Measurements from ENCODE around the gene HK1. TPM values are rescaled to one million over a fixed set of nuclear protein-coding genes. Genes with fewer than 3 reads are reported as not detected.
A peak's percentile ranks its signal among the peaks of the same experiment; 100 is the strongest.

Gene HK1
- total RNA-seq, 1 donor: 50.6 TPM

- no peak for DNase-seq (ENCODE audit: low read depth in 2 of 3, low spot score in 2 of 3)
These were observed 88.4 kb downstream of the HK1 start for GRCh38 chr10:69366738-69367137.

DNA sequence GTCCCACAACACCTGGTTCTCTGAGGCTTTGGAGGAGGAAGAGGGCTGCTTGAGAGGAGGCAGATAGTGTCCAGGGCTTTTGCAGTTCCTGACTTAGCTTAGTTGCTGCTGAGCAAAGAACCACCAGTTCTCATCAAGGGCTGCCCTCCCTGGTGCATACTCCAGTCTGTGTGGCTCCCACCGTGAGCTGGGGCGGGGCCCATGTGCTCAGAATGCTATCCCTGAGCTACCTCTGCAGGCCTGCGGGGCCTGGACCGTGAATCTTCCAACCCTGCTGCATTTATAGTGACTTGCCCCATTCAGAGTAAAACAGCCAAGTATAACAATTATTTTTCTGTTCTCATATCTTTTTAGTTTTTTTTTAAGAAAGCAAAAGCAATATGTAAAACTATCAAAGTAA, 89.2 kb downstream of the HK1 start:
- no peak for DNase-seq (ENCODE audit: low read depth in 2 of 3, low spot score in 2 of 3)

DNA sequence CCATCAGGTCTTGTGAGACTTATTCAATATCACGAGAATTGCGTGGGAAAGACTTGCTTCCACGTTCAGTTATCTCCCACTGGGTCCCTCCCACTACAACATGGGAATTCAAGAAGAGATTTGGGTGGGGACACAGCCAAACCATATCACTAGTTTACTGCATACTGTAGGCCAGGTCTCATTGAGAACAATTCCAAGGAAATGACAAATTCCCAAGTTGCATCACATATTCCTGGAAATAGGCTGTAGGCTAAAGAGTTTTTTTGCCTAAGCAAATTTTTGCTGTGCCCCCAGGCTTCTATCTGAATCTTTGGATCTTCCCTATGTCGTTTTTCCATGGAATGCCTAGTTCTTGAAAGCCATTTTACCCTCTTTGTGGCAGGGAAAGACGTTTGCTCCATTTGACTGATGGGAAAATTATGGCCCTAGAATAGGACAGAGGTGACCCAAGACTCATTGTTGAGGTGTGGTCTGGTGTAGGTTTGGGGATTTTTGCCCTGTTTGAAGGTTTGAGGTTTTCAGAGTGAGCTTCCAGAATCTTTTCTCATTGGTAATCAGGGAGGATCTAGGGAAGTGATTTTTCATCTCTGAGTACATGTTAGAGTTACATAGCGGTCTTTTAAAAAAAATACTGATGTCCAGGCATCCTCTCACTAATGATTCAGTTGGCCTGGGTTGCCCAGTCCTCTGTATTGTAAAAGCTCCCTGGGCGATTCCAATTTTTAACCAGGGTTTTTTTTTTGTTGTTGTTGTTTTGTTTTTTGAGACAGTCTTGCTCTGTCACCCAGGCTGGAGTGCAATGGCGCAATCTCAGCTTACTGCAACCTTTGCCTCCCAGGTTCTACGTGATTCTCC, 94.1 kb downstream of the HK1 start:
- no peak for DNase-seq (ENCODE audit: low read depth in 2 of 3, low spot score in 2 of 3)

DNA sequence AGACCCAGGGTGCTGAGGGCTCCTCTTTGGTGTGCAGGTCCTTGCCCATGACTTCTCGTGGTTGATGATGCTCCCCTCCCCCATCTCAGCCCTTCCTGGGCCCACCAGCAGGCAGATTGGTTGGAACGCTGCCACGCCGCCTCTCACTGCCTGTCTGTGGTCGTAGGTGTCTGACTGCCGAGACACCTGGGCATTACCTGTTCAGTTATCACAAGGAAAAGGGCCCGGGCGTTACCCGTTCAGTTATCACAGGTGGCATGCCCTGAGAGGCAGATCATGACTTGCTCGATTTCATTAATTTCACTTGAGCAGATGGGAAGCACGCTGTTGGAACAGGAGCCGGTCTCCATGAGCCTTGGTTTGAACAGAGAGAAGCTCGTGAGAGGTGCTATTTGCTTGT, 95.9 kb downstream of the HK1 start:
- no peak for DNase-seq (ENCODE audit: low read depth in 2 of 3, low spot score in 2 of 3)

DNA sequence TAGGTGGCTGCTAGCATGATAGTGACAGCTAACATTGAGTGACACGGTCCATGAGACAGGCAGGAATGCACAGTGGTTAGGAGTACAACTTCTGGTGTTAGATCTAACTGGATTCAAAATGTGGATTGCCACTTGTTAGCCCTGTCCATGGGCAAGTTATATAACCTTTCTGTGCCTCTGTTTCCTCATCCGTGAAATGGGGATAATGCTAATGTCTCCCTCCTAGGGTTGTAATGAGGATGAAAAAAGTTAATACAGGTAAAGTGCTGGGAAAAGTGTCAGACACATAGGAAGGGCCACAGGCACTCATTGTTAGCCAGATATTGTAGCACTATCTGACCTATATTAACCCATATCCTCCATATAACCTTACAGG, 96.6 kb downstream of the HK1 start:
- no peak for DNase-seq (ENCODE audit: low read depth in 2 of 3, low spot score in 2 of 3)

GRCh38 chr10:69375307-69376151, 97.2 kb downstream of the HK1 start:
- peak in 2 of 3 donors; percentile 30 to 67 for DNase-seq (ENCODE audit: low read depth in 2 of 3, low spot score in 2 of 3)

GRCh38 chr10:69376662-69377061, 98.4 kb downstream of the HK1 start:
- no peak for DNase-seq (ENCODE audit: low read depth in 2 of 3, low spot score in 2 of 3)

- DNase-seq (ENCODE audit: low read depth in 2 of 3, low spot score in 2 of 3): no peak
These were observed 98.9 kb downstream of the HK1 start for GRCh38 chr10:69377191-69377590.

- no peak for DNase-seq (ENCODE audit: low read depth in 2 of 3, low spot score in 2 of 3)
These were observed 99.6 kb downstream of the HK1 start for GRCh38 chr10:69377933-69378332.

GRCh38 chr10:69379800-69380199, 101.5 kb downstream of the HK1 start:
- no peak for DNase-seq (ENCODE audit: low read depth in 2 of 3, low spot score in 2 of 3)

DNA sequence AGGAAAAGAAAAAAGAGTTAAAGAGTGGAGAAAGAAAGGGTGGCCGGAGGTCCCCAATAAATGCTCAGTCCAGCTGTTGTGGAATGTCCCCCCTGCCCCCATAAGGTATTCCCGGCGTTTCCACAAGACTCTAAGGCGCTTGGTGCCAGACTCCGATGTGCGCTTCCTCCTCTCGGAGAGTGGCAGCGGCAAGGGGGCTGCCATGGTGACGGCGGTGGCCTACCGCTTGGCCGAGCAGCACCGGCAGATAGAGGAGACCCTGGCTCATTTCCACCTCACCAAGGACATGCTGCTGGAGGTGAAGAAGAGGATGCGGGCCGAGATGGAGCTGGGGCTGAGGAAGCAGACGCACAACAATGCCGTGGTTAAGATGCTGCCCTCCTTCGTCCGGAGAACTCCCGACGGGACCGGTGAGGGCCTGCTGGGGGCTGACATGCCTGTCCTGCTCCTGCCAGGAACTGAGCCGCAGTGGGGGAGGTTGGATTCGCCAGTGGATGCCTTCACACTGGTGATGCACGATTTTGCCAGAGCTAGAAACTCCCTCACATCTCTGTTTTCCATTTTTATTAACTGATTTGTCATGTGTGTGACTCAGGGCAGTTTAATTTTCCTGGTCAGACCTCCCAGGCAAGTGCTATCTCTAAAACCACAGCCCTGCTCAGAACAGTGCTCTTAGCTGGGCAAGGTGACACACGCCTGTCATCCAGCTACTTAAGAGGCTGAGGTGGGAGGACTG, 104.3 kb downstream of the HK1 start:
- DNase-seq (ENCODE audit: low read depth in 2 of 3, low spot score in 2 of 3): no peak

GRCh38 chr10:69383558-69383957, 105.3 kb downstream of the HK1 start:
- DNase-seq (ENCODE audit: low read depth in 2 of 3, low spot score in 2 of 3): no peak

GRCh38 chr10:69384320-69384719, 106.0 kb downstream of the HK1 start:
- DNase-seq (ENCODE audit: low read depth in 2 of 3, low spot score in 2 of 3): no peak

- no peak for DNase-seq (ENCODE audit: low read depth in 2 of 3, low spot score in 2 of 3)
These were observed 107.4 kb downstream of the HK1 start for GRCh38 chr10:69385454-69386350.

DNA sequence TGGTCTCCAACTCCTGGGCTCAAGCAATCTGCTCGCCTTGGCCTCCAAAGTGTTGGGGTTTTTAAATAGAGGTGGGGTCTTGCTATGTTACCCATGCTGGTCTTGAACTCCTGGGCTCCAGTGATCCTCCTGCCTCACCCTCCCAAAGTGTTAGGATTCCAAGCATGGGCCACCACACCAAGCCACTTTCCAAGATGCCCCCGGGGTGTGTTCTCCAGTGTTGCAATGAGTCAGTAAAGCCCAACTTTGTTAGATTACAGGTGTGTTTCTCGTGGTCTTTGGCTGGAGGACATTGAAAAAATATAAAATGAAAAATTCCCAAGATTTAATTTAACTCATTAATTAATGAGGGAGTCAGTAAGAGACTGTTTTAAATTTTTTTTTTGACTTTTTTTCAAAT, 109.2 kb downstream of the HK1 start:
- DNase-seq (ENCODE audit: low read depth in 2 of 3, low spot score in 2 of 3): no peak

DNA sequence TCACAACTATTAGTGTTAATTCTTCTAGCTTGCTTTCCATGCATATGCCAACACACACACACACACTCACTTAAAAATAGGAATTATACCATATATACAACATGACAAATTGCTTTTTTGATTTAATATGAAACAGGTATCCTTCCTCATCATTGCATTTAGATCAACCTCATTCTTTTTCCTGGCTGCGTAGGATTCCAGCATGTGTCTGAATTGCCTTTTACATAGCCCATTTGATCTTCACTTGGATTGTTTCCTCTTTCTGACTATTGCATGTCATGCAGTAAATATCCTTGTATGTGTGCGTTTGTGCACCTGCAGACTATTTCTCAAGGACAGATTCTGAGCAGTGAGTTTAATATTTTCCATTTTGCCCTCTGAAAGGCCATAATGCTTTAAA, 110.2 kb downstream of the HK1 start:
- DNase-seq (ENCODE audit: low read depth in 2 of 3, low spot score in 2 of 3): no peak

DNA sequence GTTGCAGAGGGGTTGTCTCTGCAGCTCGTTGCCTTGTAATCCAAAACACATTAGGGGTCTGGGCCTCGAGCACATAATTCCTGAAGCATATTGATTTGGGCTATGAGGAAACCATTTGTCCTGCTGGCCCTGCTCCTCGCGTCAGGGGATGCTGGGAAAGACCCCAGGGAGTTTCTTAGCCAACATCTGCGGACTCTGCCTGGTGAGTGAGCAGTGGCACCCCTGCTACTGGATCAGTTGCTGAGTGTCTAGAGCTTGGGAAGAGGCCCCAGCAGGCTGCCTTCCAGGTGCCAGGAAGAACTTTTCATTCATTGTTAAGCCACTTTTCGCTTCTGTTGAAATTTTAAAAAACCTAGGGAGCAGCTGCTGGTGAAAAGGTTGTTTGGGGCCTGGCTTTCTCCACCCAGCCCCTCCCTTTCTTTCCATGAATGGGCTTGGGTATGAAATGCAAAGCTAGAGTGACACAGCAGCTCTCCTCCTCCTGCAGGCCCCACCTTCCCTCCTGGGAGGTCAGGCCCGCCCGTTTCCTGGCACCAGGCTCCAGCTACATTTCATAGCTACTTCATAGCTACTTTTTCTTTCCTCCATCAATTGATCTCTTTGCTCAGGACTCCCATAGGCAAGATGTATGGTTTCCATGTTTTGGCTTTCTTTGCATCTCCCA, 111.7 kb downstream of the HK1 start:
- peak in 1 of 3 donors; percentile 62 for DNase-seq (ENCODE audit: low read depth in 2 of 3, low spot score in 2 of 3)

DNA sequence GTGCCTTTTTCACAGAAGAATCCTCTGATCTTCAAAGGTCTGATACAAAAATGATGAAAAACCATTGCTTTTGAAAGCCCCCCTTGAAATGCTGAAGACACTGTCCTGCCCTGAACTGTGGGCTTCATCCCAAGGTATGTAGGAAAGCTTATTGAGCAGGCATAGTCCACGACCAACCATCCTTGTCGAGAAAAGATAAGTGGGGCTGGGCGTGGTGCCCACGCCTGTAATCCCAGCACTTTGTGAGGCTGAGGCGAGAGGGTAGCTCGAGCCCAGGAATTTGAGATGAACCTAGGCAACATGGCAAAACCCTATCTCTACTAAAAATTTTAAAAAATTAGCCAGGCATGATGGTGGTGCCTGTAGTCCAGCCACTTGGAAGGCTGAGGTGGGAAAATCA, 112.9 kb downstream of the HK1 start:
- DNase-seq (ENCODE audit: low read depth in 2 of 3, low spot score in 2 of 3): no peak

- DNase-seq (ENCODE audit: low read depth in 2 of 3, low spot score in 2 of 3): peak; percentile 62 to 89 (median 81)
These were observed 114.2 kb downstream of the HK1 start for GRCh38 chr10:69392481-69393000.

All from hematopoietic multipotent progenitor cell (in vitro differentiated cells).